B cell (primary cell): Measurements from ENCODE around the gene WTAP. TPM values are rescaled to one million over a fixed set of nuclear protein-coding genes. Genes with fewer than 3 reads are reported as not detected.

Experiments used
- ATAC-seq: fragments of 200-7000 bp; cut with Tn5 transposase; one replicate; pipeline ENCODE4 v1.10.0; 2021; ENCODE audit warnings: low read depth, mild to moderate bottlenecking, moderate number of reproducible peaks, moderate library complexity
- CTCF ChIA-PET: fragments of 350-600 bp; sonication (Branson Sonifier 250); formaldehyde crosslinking; loops from one replicate; lab custom pipeline; 2021; ENCODE audit warnings: antibody characterized with exemption, inconsistent platforms; lab: Charles Lee
- POLR2A ChIA-PET: fragments of 350-600 bp; sonication (Branson Sonifier 250); formaldehyde crosslinking; loops from one replicate; lab custom pipeline; 2021; ENCODE audit warnings: antibody characterized with exemption; lab: Charles Lee
- DNase-seq: peaks from one replicate; pipeline ENCODE4 v3.0.0; 2013
- H2AFZ ChIP-seq: 2 replicates; pipeline ENCODE4 v1.6.1; 2012; ENCODE audit warnings: mild to moderate bottlenecking, low read depth, low read length; ENCODE audit not compliant: insufficient read depth, poor library complexity, severe bottlenecking
- H3K27ac ChIP-seq, 2 donors: 1 replicate in 1 of 2; 2 replicates in 1 of 2; pipeline ENCODE4 v1.5.1; 2012 to 2013; ENCODE audit warnings: low read length in 2 of 2, mild to moderate bottlenecking in 2 of 2, moderate library complexity in 1 of 2
- H3K27me3 ChIP-seq, 4 experiments: fragments of 200-600 bp in 1 of 4; sonication (generic) in 1 of 4; replicated peaks in 1 of 4; 1 replicate in 2 of 4; 2 replicates in 2 of 4; pipeline versions ENCODE4 v1.6.1 to v1.7.0; 2013 to 2016; ENCODE audit warnings: low read length in 3 of 4, mild to moderate bottlenecking in 2 of 4, mixed read lengths in 1 of 4, moderate library complexity in 1 of 4; ENCODE audit not compliant: insufficient read depth in 4 of 4, control insufficient read depth in 3 of 4; ENCODE audit errors: control extremely low read depth in 1 of 4
- H3K36me3 ChIP-seq, 2 experiments: replicated peaks in 1 of 2; 1 replicate in 1 of 2; 2 replicates in 1 of 2; pipeline versions ENCODE4 v1.6.1 to v1.7.1; 2013; ENCODE audit warnings: low read length in 1 of 2; ENCODE audit not compliant: insufficient read depth in 2 of 2, control insufficient read depth in 1 of 2; ENCODE audit errors: control extremely low read depth in 1 of 2, extremely low read depth in 1 of 2
- H3K4me1 ChIP-seq, 2 donors: fragments of 200-600 bp in 1 of 2; sonication (generic) in 1 of 2; 1 replicate in 1 of 2; 2 replicates in 1 of 2; pipeline versions ENCODE4 v1.5.1 to v1.6.1; 2013 to 2017; ENCODE audit warnings: low read length in 2 of 2; ENCODE audit not compliant: control insufficient read depth in 2 of 2, insufficient read depth in 2 of 2
- H3K4me2 ChIP-seq: replicated peaks from 2 replicates; pipeline ENCODE3; 2012; ENCODE audit warnings: mild to moderate bottlenecking, low read depth, low read length; ENCODE audit not compliant: poor library complexity, severe bottlenecking
- H3K4me3 ChIP-seq, 5 experiments: fragments of 200-600 bp in 1 of 5; sonication (generic) in 1 of 5; 1 replicate in 3 of 5; 2 replicates in 2 of 5; pipeline versions ENCODE4 v1.5.1 to v1.7.0; 2011 to 2016; ENCODE audit warnings: low read length in 4 of 5, mild to moderate bottlenecking in 4 of 5, low read depth in 2 of 5, control low read depth in 1 of 5, moderate library complexity in 1 of 5; ENCODE audit not compliant: insufficient read depth in 1 of 5; ENCODE audit errors: control extremely low read depth in 1 of 5, extremely low read depth in 1 of 5
- H3K79me2 ChIP-seq: fragments of 200-600 bp; sonication (generic); one replicate; pipeline ENCODE4 v1.6.0; 2016; ENCODE audit warnings: low read length; ENCODE audit not compliant: control insufficient read depth, insufficient read depth
- H3K9ac ChIP-seq: fragments of 200-600 bp; sonication (generic); 2 replicates; pipeline ENCODE4 v1.6.1; 2017; ENCODE audit warnings: mild to moderate bottlenecking, low read length, moderate library complexity
- H3K9me3 ChIP-seq, 3 donors: one replicate each; pipeline versions ENCODE4 v1.6.1 to v1.7.1; 2013; ENCODE audit warnings: low read length in 2 of 3; ENCODE audit not compliant: control insufficient read depth in 2 of 3, insufficient read depth in 1 of 3; ENCODE audit errors: control extremely low read depth in 1 of 3
- H4K20me1 ChIP-seq: 2 replicates; pipeline ENCODE4 v1.6.0; 2012; ENCODE audit warnings: mild to moderate bottlenecking, low read length; ENCODE audit not compliant: insufficient read depth, control insufficient read depth, poor library complexity, severe bottlenecking
- H3K27ac Mint-ChIP-seq: one replicate; pipeline ENCODE4 v1.8.0; 2021; ENCODE audit warnings: mixed read lengths
- H3K27me3 Mint-ChIP-seq: one replicate; pipeline ENCODE4 v1.8.0; 2021; ENCODE audit warnings: mixed read lengths
- H3K4me1 Mint-ChIP-seq: one replicate; pipeline ENCODE4 v1.8.0; 2021; ENCODE audit warnings: mixed read lengths
- H3K4me3 Mint-ChIP-seq: one replicate; pipeline ENCODE4 v1.8.0; 2021; ENCODE audit warnings: mixed read lengths
- H3K9me3 Mint-ChIP-seq: one replicate; pipeline ENCODE4 v1.8.0; 2022; ENCODE audit warnings: mixed read lengths; ENCODE audit not compliant: insufficient read depth
- CTCF ChIP-seq: fragments of 200-600 bp; IDR thresholded peaks from one replicate; pipeline ENCODE4 v1.8.0; 2022; ENCODE audit warnings: antibody characterized with exemption, mild to moderate bottlenecking
- EZH2 ChIP-seq: IDR thresholded peaks from 2 replicates; pipeline ENCODE4 v1.6.1; 2012; ENCODE audit warnings: borderline replicate concordance, low read depth, mild to moderate bottlenecking, moderate library complexity, low read length; ENCODE audit not compliant: insufficient read depth, poor library complexity, severe bottlenecking
- WGBS: methylation state at CpG from one replicate; pipeline ENCODE4 v1.1.5; 2013; ENCODE audit warnings: missing lambda C conversion rate; ENCODE audit not compliant: insufficient coverage; 5-methylcytosine and 5-hydroxymethylcytosine counted together
- intact Hi-C: fragments of 100-400 bp; cut with micrococcal nuclease; formaldehyde crosslinking; loops from one replicate; pipeline ENCODE4 v1.10.0; 2022
- polyA plus RNA-seq: library from polyadenylated mRNA; depleted of rRNA; stranded (reverse); fragments of >200 nt; gene quantifications from 2 replicates; pipeline ENCODE4 v1.2.3, GENCODE V29; 2012
- total RNA-seq, 2 donors: library from RNA; stranded (reverse); fragments of 120-200 nt in 1 of 2; gene quantifications; 1 replicate in 1 of 2; 2 replicates in 1 of 2; pipeline versions ENCODE4 v1.2.3 to v1.2.4, GENCODE V29; 2013 to 2022

The WTAP gene
- total and polyA plus RNA-seq, 2 donors (not counting 1 experiment from before 2014, with no cell fraction given): 34.2 to 165 TPM

- H3K79me2 ChIP-seq: peaks cover 35% of the 10 kb centered on the region
- WGBS: under 1% methylated on average over 65 of the region's 66 CpGs
Measured at GRCh38 chr6:159692303-159693127, 34.8 kb upstream of the WTAP start.

More at GRCh38 chr6:159692303-159693127, 34.8 kb upstream of the WTAP start:
- H3K27ac Mint-ChIP-seq: peak overlapping the region; percentile 96
- Histone ChIP-seq H2AFZ (peak overlapping the region; percentile 86), H3K9ac (peak overlapping the region; percentile 75), H4K20me1 (peaks cover 11% of the 10 kb centered on the region), H3K4me2 (peak overlapping the region; percentile 79), H3K27ac (peak overlapping the region; percentile 71 to 89), H3K4me1 (peaks cover 28 to 34% of the 10 kb centered on the region in 2 donors), H3K27me3 (no peaks in the 10 kb centered on the region), H3K36me3 (peaks cover 0 to 10% of the 10 kb centered on the region in 2 experiments), H3K4me3 (peak overlapping the region; percentile 62 to 87 (median 79)), H3K9me3 (no peaks in the 10 kb centered on the region)
- H3K27me3 Mint-ChIP-seq: no peaks in the 10 kb centered on the region
- no peaks in the 10 kb centered on the region for H3K9me3 Mint-ChIP-seq
- DNase-seq (peak; percentile 78), ATAC-seq (peak; percentile 23)
- POLR2A ChIA-PET: interaction anchor here (1.0 to 5.4 kb wide), 6 partner anchors 9 to 101 kb away, joined by 3 to 58 read pairs (median 6); partner anchors contain the start of genes ACAT2, MRPL18, TCP1 and WTAP
- TF ChIP-seq CTCF (no peak), EZH2 (no peak)
- CTCF ChIA-PET: interaction anchor here (0.6 to 4.1 kb wide), 19 partner anchors 9 to 763 kb away, joined by 3 to 32 read pairs (median 5); partner anchors contain the start of genes ACAT2, MRPL18, TCP1 and WTAP
- H3K4me1 Mint-ChIP-seq: peaks cover 30% of the 10 kb centered on the region
- H3K4me3 Mint-ChIP-seq: peak overlapping the region; percentile 93
- intact Hi-C loops: loop anchor here (1.0 to 10.0 kb wide), 5 partner anchors 35 to 1302 kb away; partner anchors contain the start of genes ACAT2, IGF2R, MAP3K4 and TCP1
